HepG2 (cell line): ENCODE results near the gene KIAA1328. TPM values are rescaled to one million over a fixed set of nuclear protein-coding genes. Genes with fewer than 3 reads are reported as not detected.

Experiments used
- AGO1 ChIP-seq: fragments of 200-400 bp; formaldehyde crosslinking; IDR thresholded peaks from 2 replicates; pipeline ENCODE4 v1.6.1; 2017; ENCODE audit warnings: mild to moderate bottlenecking, low read depth, low read length, moderate library complexity; ENCODE audit not compliant: poor library complexity, severe bottlenecking
- CTCF ChIP-seq: sonication (generic); formaldehyde crosslinking; IDR thresholded peaks from 2 replicates; pipeline ENCODE4 v1.5.0; 2020; ENCODE audit warnings: mild to moderate bottlenecking, missing genetic modification reagents, moderate library complexity
- U2AF1 ChIP-seq: fragments of 200-400 bp; formaldehyde crosslinking; optimal IDR thresholded peaks from 2 replicates; pipeline ENCODE3; 2017; ENCODE audit warnings: mild to moderate bottlenecking, low read depth, low read length
- WIZ ChIP-seq: sonication (generic); formaldehyde crosslinking; IDR thresholded peaks from 2 replicates; pipeline ENCODE4 v1.5.1; 2020; ENCODE audit warnings: mild to moderate bottlenecking, missing genetic modification reagents
- ZBTB49 ChIP-seq: sonication (generic); formaldehyde crosslinking; IDR thresholded peaks from 2 replicates; pipeline ENCODE4 v1.4.0; 2020; ENCODE audit warnings: missing genetic modification reagents, borderline replicate concordance
- ZMYM3 ChIP-seq: sonication (generic); formaldehyde crosslinking; IDR thresholded peaks from 2 replicates; pipeline ENCODE4 v1.5.1; 2020; ENCODE audit warnings: mild to moderate bottlenecking, missing genetic modification reagents
- ZNF143 ChIP-seq: sonication (generic); formaldehyde crosslinking; IDR thresholded peaks from 2 replicates; pipeline ENCODE4 v1.4.0; 2020; ENCODE audit warnings: missing genetic modification reagents
- ZNF451 ChIP-seq: sonication (generic); formaldehyde crosslinking; IDR thresholded peaks from 2 replicates; pipeline ENCODE4 v1.5.0; 2020; ENCODE audit warnings: mild to moderate bottlenecking, missing genetic modification reagents
- polyA plus RNA-seq, 8 experiments: library from polyadenylated mRNA; depleted of rRNA in 3 of 8; stranded (reverse) in 7 of 8; unstranded in 1 of 8; fragments of >200 nt; fragmentation: Illumina TruSeq in 4 of 8; extraction: Trizol in 4 of 8; gene quantifications; 2 replicates each; pipeline versions ENCODE4 v1.2.1 to v1.2.3, GENCODE V29; 2011 to 2016; ENCODE audit warnings: low read depth in 4 of 8, missing spikeins in 1 of 8, mixed read lengths in 1 of 8; ENCODE audit not compliant: insufficient read depth in 1 of 8
- total RNA-seq, 5 experiments: library from RNA; depleted of rRNA; stranded (reverse); fragments of >200 nt; fragmentation: Illumina TruSeq; extraction: Trizol; gene quantifications; 2 replicates each; pipeline ENCODE4 v1.2.3, GENCODE V29; 2016; ENCODE audit warnings: low read depth in 1 of 5
- TF ChIP-seq, protein P1 (sequence below), 2 experiments: sonication (generic) in 1 of 2; formaldehyde crosslinking in 1 of 2; IDR thresholded peaks; 2 replicates each; pipeline versions ENCODE4 v1.4.0 to v1.6.1; 2016 to 2020; ENCODE audit warnings: borderline replicate concordance in 1 of 2, low read depth in 1 of 2, mild to moderate bottlenecking in 1 of 2, missing genetic modification reagents in 1 of 2
- TF ChIP-seq, protein P2 (sequence below): sonication (generic); formaldehyde crosslinking; IDR thresholded peaks from 2 replicates; pipeline ENCODE4 v1.4.0; 2020; ENCODE audit warnings: mild to moderate bottlenecking, missing genetic modification reagents

KIAA1328 gene
- total and polyA plus RNA-seq, 2 of the 13 experiments (the other 11 are each of a cell fraction or from before 2014, with no cell fraction given): 4.1 to 6.0 TPM

DNA sequence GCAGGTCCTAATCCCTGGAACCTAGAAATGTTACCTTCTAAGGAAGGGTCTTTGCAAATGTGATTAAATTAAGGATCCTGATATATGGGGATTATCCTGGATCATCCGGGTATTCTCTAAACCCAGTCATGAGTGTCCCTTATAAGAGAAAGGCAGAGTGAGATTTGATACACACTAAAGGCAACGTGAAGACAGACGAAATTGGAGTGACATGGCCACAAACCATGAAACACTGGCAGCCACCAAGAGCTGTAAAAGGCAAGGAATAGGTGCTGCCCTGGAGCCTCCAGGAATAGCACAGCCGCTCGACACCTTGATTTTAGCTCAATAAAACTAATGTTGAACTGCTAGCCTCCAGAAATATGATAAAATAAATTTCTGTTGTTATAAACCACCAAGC lies 45.1 kb upstream of the KIAA1328 start (continued):
- no peak for TF ChIP-seq ZMYM3 (CRISPR knock-in tag)
- TF ChIP-seq ZNF143 (CRISPR knock-in tag): no peak
- no peak for TF ChIP-seq WIZ (CRISPR knock-in tag)
- TF ChIP-seq U2AF1: no peak
- TF ChIP-seq AGO1: no peak
- TF ChIP-seq CTCF: no peak
- TF ChIP-seq, protein P1, sequence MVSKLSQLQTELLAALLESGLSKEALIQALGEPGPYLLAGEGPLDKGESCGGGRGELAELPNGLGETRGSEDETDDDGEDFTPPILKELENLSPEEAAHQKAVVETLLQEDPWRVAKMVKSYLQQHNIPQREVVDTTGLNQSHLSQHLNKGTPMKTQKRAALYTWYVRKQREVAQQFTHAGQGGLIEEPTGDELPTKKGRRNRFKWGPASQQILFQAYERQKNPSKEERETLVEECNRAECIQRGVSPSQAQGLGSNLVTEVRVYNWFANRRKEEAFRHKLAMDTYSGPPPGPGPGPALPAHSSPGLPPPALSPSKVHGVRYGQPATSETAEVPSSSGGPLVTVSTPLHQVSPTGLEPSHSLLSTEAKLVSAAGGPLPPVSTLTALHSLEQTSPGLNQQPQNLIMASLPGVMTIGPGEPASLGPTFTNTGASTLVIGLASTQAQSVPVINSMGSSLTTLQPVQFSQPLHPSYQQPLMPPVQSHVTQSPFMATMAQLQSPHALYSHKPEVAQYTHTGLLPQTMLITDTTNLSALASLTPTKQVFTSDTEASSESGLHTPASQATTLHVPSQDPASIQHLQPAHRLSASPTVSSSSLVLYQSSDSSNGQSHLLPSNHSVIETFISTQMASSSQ (IDR thresholded peaks at IDR 0.05; ENCODE audit: low read depth): no peak
- TF ChIP-seq, protein P1 (CRISPR knock-in tag; IDR thresholded peaks at IDR 0.05; ENCODE audit: borderline replicate concordance): no peak
- TF ChIP-seq, protein P2, sequence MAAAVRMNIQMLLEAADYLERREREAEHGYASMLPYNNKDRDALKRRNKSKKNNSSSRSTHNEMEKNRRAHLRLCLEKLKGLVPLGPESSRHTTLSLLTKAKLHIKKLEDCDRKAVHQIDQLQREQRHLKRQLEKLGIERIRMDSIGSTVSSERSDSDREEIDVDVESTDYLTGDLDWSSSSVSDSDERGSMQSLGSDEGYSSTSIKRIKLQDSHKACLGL (CRISPR knock-in tag): no peak
- no peak for TF ChIP-seq ZBTB49 (CRISPR knock-in tag)
- TF ChIP-seq ZNF451: no peak
